HEK293T (cell line): ENCODE measurements around the gene ELK3.

Experiments used
- ARNT ChIP-seq: fragments of 450-650 bp; IDR thresholded peaks from 2 replicates; pipeline ENCODE4 v1.6.1; 2017; ENCODE audit warnings: mild to moderate bottlenecking
- BHLHE40 ChIP-seq: fragments of 450-650 bp; IDR thresholded peaks from 2 replicates; pipeline ENCODE4 v1.6.1; 2016; ENCODE audit warnings: mild to moderate bottlenecking, moderate library complexity, borderline replicate concordance
- FOXK2 ChIP-seq: fragments of 450-650 bp; IDR thresholded peaks from 2 replicates; pipeline ENCODE4 v1.6.1; 2016; ENCODE audit warnings: mild to moderate bottlenecking
- FOXM1 ChIP-seq: fragments of 450-650 bp; IDR thresholded peaks from 2 replicates; pipeline ENCODE4 v1.6.1; 2017; ENCODE audit warnings: mild to moderate bottlenecking, borderline replicate concordance
- HDGF ChIP-seq: fragments of 450-650 bp; IDR thresholded peaks from 2 replicates; pipeline ENCODE4 v1.6.1; 2017; ENCODE audit warnings: antibody characterized with exemption, borderline replicate concordance
- LEF1 ChIP-seq: fragments of 450-650 bp; IDR thresholded peaks from 2 replicates; pipeline ENCODE4 v1.6.1; 2017; ENCODE audit warnings: mild to moderate bottlenecking, borderline replicate concordance
- NFRKB ChIP-seq: fragments of 450-650 bp; IDR thresholded peaks from 2 replicates; pipeline ENCODE4 v1.6.1; 2016; ENCODE audit warnings: mild to moderate bottlenecking, moderate library complexity
- PKNOX1 ChIP-seq: fragments of 450-650 bp; IDR thresholded peaks from 2 replicates; pipeline ENCODE4 v1.6.1; 2016
- SP1 ChIP-seq: fragments of 450-650 bp; IDR thresholded peaks from 2 replicates; pipeline ENCODE4 v1.6.1; 2017
- SUZ12 ChIP-seq: fragments of 450-650 bp; IDR thresholded peaks from 2 replicates; pipeline ENCODE4 v1.6.1; 2016; ENCODE audit warnings: mild to moderate bottlenecking

- TF ChIP-seq FOXK2, result no peak
- TF ChIP-seq HDGF, result no peak
- TF ChIP-seq PKNOX1, result no peak
- no peak for TF ChIP-seq BHLHE40
- TF ChIP-seq ARNT, result no peak
- no peak for TF ChIP-seq SUZ12
- TF ChIP-seq NFRKB, result no peak
- TF ChIP-seq FOXM1, result no peak
- TF ChIP-seq SP1, result no peak
- TF ChIP-seq LEF1, result no peak
Observed at GRCh38 chr12:96313606-96314005, 119.4 kb downstream of the ELK3 start.
